Stomach (tissue), 9 donors: ENCODE measurements around the gene RNF113B. TPM values are rescaled to one million over a fixed set of nuclear protein-coding genes. Genes with fewer than 3 reads are reported as not detected.

Experiments
- DNase-seq, 2 donors: peaks; one replicate each; pipeline versions ENCODE4 v3.0.0 to v3.0.0-alpha.2; 2013 to 2019
- H3K27ac ChIP-seq, 5 donors: fragments of 200-600 bp in 4 of 5; sonication (generic) in 4 of 5; one replicate each; pipeline ENCODE4 v1.5.1; 2013 to 2019; ENCODE audit warnings: mild to moderate bottlenecking in 1 of 5, moderate library complexity in 1 of 5
- H3K27me3 ChIP-seq, 3 donors: fragments of 200-600 bp; sonication (generic); one replicate each; pipeline ENCODE4 v1.5.1; 2017 to 2019; ENCODE audit warnings: mixed run types in 1 of 3
- H3K36me3 ChIP-seq, 4 donors: fragments of 200-600 bp; sonication (generic); 1 replicate in 3 of 4; 2 replicates in 1 of 4; pipeline ENCODE4 v1.5.1; 2016 to 2019
- H3K4me1 ChIP-seq, 4 donors: fragments of 200-600 bp; sonication (generic); one replicate each; pipeline ENCODE4 v1.5.1; 2016 to 2019
- H3K4me3 ChIP-seq, 4 donors: fragments of 200-600 bp; sonication (generic) in 3 of 4; one replicate each; pipeline ENCODE4 v1.5.1; 2016 to 2019; ENCODE audit warnings: mild to moderate bottlenecking in 1 of 4
- H3K9me3 ChIP-seq, 4 donors: fragments of 200-600 bp; sonication (generic); one replicate each; pipeline ENCODE4 v1.5.1; 2016 to 2019
- EP300 ChIP-seq: sonication (generic); formaldehyde crosslinking; IDR thresholded peaks from one replicate; pipeline ENCODE4 v1.6.1; 2017; ENCODE audit warnings: antibody characterized with exemption
- POLR2A ChIP-seq, 4 donors: fragments of 450-650 bp; IDR thresholded peaks; one replicate each; pipeline ENCODE4 v1.6.1; 2016; ENCODE audit warnings: antibody characterized with exemption in 4 of 4, control low read depth in 2 of 4, mild to moderate bottlenecking in 1 of 4, moderate library complexity in 1 of 4
- POLR2AphosphoS5 ChIP-seq, 3 donors: sonication (generic); formaldehyde crosslinking; IDR thresholded peaks; one replicate each; pipeline ENCODE4 v1.6.1; 2016; ENCODE audit warnings: antibody characterized with exemption in 3 of 3
- WGBS, 5 donors: extraction: QIAGEN DNeasy Blood & Tissue Kit in 3 of 5; methylation state at CpG; one replicate each; pipeline versions ENCODE4 v1.1.5 to v1.1.7; 2013 to 2018; 5-methylcytosine and 5-hydroxymethylcytosine counted together
- intact Hi-C: fragments of 100-400 bp; cut with DNase I; formaldehyde crosslinking; loops from one replicate; pipeline ENCODE4 v1.15.1; 2023; ENCODE audit warnings: low total_unique reads
- polyA plus RNA-seq, 3 donors: library from polyadenylated mRNA; stranded (reverse); fragments of 200-250 nt; gene quantifications; one replicate each; pipeline ENCODE4 v1.2.3, GENCODE V29; 2013
- total RNA-seq, 5 donors: library from RNA; depleted of rRNA; stranded (reverse); fragments of >200 nt; gene quantifications; one replicate each; pipeline versions ENCODE4 v1.1.0 to v1.2.3, GENCODE V29; 2014 to 2016
- TF ChIP-seq, protein P1 (sequence below), 7 experiments: fragments of 450-650 bp in 4 of 7; fragments of 200-600 bp in 3 of 7; sonication (generic) in 3 of 7; IDR thresholded peaks; one replicate each; pipeline ENCODE4 v1.5.1; 2016 to 2019; ENCODE audit warnings: antibody characterized with exemption in 7 of 7, control low read depth in 2 of 7, mild to moderate bottlenecking in 1 of 7
- donor health status: healthy with polysubstance abuse.
- donor health status: Bipolar disorder and iron deficiency.
- donor health status: healthy.

RNF113B gene
- total and polyA plus RNA-seq, 8 donors, result not detected

DNA sequence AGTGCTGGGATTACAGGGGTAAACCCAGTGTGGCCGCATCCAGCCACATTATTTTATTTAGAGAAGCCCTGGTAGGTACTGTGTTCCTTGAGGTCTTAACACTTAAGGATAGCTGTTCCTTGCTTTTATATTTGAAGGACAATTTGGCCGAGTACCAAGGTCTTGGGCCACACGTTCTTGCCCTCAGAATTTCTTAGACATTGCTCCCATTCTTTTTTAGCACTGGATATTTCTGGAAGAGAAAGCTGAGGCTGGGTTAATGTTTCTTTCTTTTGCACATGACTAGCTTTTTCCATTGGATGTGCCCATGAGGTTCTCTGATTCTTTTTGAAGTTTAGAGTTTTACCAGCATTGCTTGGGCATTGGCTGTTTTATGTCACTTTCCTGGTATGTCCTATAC is 5.5 kb upstream of the RNF113B start:
- intact Hi-C loops, result no loop called here
- TF ChIP-seq EP300, result no peak
- no peak for TF ChIP-seq POLR2A (IDR thresholded peaks at IDR 0.05)
- TF ChIP-seq POLR2AphosphoS5 (IDR thresholded peaks at IDR 0.05), result no peak
- TF ChIP-seq, protein P1, sequence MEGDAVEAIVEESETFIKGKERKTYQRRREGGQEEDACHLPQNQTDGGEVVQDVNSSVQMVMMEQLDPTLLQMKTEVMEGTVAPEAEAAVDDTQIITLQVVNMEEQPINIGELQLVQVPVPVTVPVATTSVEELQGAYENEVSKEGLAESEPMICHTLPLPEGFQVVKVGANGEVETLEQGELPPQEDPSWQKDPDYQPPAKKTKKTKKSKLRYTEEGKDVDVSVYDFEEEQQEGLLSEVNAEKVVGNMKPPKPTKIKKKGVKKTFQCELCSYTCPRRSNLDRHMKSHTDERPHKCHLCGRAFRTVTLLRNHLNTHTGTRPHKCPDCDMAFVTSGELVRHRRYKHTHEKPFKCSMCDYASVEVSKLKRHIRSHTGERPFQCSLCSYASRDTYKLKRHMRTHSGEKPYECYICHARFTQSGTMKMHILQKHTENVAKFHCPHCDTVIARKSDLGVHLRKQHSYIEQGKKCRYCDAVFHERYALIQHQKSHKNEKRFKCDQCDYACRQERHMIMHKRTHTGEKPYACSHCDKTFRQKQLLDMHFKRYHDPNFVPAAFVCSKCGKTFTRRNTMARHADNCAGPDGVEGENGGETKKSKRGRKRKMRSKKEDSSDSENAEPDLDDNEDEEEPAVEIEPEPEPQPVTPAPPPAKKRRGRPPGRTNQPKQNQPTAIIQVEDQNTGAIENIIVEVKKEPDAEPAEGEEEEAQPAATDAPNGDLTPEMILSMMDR (IDR thresholded peaks at IDR 0.05), result no peak
- 51 to 74% (median 58%) methylated on average over 3 of the region's 3 CpGs for WGBS, 5 donors

DNA sequence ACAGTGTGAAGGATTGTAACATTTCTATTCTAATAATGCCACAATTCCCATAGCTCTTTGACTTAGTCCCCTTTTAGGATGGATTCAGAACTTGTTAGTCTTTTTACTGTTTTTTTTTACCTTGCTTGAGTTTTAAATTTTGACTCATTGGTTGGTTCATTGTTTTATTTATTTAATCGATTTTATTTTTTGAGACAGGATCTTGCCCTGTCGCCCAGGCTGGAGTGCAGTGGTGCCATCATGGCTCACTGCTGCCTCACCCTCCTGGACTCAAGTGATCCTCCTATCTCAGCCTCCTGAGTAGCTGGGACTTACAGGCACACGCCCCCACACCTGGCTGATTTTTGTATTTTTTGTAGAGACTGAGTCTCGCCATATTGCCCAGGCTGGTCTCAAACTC is 5.1 kb upstream of the RNF113B start:
- WGBS, 5 donors, result 90 to 96% (median 93%) methylated on average over 4 of the region's 4 CpGs
- intact Hi-C loops, result no loop called here
- no peak overlapping the region for H3K4me3 ChIP-seq
- H3K27me3 ChIP-seq, result no peaks in the 10 kb centered on the region
- no peaks in the 10 kb centered on the region for H3K9me3 ChIP-seq
- TF ChIP-seq POLR2AphosphoS5 (IDR thresholded peaks at IDR 0.05), result no peak
- no peak for TF ChIP-seq POLR2A (IDR thresholded peaks at IDR 0.05)
- TF ChIP-seq EP300, result no peak
- TF ChIP-seq, protein P1 (IDR thresholded peaks at IDR 0.05), result no peak
- H3K27ac ChIP-seq, result peak overlapping the region in 2 of 5 donors; percentile 35 to 51
- H3K4me1 ChIP-seq, result peaks cover 0 to 31% (median 16%) of the 10 kb centered on the region in 4 donors
- DNase-seq, result no peak
- H3K36me3 ChIP-seq, result peaks cover 0 to 3% (median 1%) of the 10 kb centered on the region in 4 donors

More for the DNA sequence above, 5.5 kb upstream of the RNF113B start:
- peaks cover 0 to 36% (median 19%) of the 10 kb centered on the region in 4 donors for H3K4me1 ChIP-seq
- H3K36me3 ChIP-seq, result no peaks in the 10 kb centered on the region
- peak overlapping the region in 2 of 5 donors; percentile 35 to 51 for H3K27ac ChIP-seq
- no peak overlapping the region for H3K4me3 ChIP-seq
- no peaks in the 10 kb centered on the region for H3K9me3 ChIP-seq
- no peaks in the 10 kb centered on the region for H3K27me3 ChIP-seq
- no peak for DNase-seq

DNA sequence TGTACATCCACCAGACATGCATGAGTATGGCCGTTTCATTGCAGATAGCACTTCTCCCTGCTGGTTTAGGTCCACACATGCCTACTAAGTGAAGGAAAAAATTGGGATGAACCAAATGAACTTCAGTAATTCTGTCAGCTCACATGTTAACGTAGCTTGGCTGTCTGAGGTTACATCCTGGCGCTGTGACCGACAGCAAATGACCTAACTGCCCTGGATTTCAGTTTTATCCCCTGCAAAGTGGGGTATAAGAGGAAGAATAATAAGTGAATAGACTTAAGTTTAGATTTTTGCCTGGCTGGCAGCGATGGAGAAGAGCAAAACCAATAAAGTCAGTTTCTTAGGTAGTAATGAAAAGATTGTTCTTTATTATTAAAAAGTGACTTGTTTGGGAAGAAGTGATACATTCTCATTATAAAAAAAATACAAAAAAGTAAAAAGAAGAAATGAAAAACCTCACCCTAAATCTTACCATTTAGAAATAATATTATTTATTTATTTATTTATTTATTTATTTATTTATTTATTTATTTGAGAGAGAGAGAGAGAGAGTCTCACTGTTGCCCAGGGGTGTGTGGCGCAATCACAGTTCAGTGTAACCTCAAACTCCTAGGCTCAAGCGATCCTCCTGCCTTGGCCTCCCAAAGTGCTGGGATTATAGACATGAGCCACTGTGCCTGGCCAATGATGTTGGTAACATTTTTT is 4.2 kb upstream of the RNF113B start:
- H3K27ac ChIP-seq, result no peak overlapping the region
- WGBS, 5 donors, result 87 to 93% (median 89%) methylated on average over 7 of the region's 7 CpGs
- intact Hi-C loops, result no loop called here

DNA sequence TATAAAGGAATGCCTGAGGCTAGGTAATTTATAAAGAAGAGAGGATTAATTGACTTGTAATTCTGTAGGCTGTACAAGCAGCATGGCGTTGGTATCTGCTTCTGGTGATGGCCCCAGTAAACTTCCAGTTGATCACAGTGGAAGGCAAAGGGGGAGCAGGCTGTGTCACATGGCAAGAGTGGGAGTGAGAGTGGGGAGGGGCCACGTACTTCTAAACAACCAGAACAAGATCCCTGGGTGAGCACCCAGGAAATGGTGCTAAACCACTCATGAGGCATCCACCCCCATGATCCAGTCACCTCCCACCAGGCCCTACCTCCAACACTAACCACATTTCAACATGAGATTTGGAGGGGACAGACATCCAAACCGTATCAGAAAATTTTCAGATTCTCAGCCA is 3.0 kb upstream of the RNF113B start:
- Histone ChIP-seq H3K27me3 (no peaks in the 10 kb centered on the region), H3K4me1 (peaks cover under 1 to 34% (median 19%) of the 10 kb centered on the region in 4 donors), H3K27ac (no peak overlapping the region), H3K36me3 (peaks cover 4 to 10% (median 9%) of the 10 kb centered on the region in 4 donors), H3K9me3 (no peaks in the 10 kb centered on the region), H3K4me3 (no peak overlapping the region)
- TF ChIP-seq, protein P1 (IDR thresholded peaks at IDR 0.05), result no peak
- TF ChIP-seq POLR2AphosphoS5 (IDR thresholded peaks at IDR 0.05) (no peak), POLR2A (IDR thresholded peaks at IDR 0.05) (no peak), EP300 (no peak)
- 80 to 90% (median 83%) methylated on average over 3 of the region's 3 CpGs for WGBS, 5 donors
- intact Hi-C loops, result no loop called here
- no peak for DNase-seq

More for the DNA sequence above, 4.2 kb upstream of the RNF113B start:
- DNase-seq, result no peak
- Histone ChIP-seq H3K4me1 (peaks cover 0 to 25% (median 13%) of the 10 kb centered on the region in 4 donors), H3K27me3 (no peaks in the 10 kb centered on the region), H3K36me3 (peaks cover 3 to 10% (median 9%) of the 10 kb centered on the region in 4 donors), H3K9me3 (no peaks in the 10 kb centered on the region), H3K4me3 (no peak overlapping the region)
- no peak for TF ChIP-seq EP300
- TF ChIP-seq POLR2A (IDR thresholded peaks at IDR 0.05), result no peak
- no peak for TF ChIP-seq POLR2AphosphoS5 (IDR thresholded peaks at IDR 0.05)
- TF ChIP-seq, protein P1 (IDR thresholded peaks at IDR 0.05), result no peak
